Measurements from ENCODE around the gene SEMA3D. TPM values are rescaled to one million over a fixed set of nuclear protein-coding genes. Genes with fewer than 3 reads are reported as not detected.

Gene SEMA3D
- total RNA-seq, 1 donor from 2014 or later = 1.6 TPM

GRCh38 chr7:85186083-85186520, 754 bp downstream of the SEMA3D start:
- peak; percentile 50 for ATAC-seq
- intact Hi-C loops (cut with DNase I) = loop anchor here (5.0 kb wide), 1 partner anchor 144 kb away; no protein-coding TSS in a partner anchor
- peak; percentile 48 for DNase-seq (ENCODE audit: missing footprints)

DNA sequence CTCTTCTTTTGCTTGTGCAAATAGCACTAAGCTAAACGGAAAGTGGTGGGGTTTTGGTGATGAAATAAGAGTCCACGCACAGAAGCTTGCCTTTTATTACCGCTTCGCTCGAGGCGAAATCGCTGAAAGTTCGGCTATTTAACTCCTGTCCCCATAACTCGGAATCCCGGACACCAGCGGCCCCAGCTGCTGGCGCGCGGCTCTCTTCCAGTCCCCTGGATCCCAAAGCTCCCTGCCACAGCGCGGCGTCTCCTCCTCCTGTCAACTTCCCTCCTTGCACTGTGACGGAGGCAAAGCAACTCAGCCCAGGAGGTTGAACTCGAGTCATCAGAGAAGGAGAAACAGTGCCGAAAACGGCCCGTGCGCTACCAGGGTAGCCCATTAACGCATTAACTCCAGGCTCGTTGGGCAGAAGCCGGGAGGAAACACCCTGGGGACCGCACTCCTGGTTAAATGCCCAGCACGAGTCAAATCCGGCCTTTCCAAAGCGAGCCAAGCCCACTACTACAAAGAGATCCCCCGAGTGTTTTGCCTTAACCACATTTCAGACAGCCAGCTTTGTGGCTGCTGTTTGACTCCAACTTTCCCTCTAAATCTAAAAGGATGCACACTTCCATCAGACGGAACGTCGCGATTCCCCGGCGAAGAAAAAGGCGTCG, 1.3 kb downstream of the SEMA3D start:
- peak; percentile 82 for ATAC-seq
- peak; percentile 66 for DNase-seq (ENCODE audit: missing footprints)
- intact Hi-C loops (cut with DNase I) = loop anchor here (5.0 kb wide), 1 partner anchor 143 kb away; no protein-coding TSS in a partner anchor

- DNase-seq (ENCODE audit: missing footprints) = peak; percentile 62
- no peak for ATAC-seq
- intact Hi-C loops (cut with DNase I) = loop anchor here (5.0 kb wide), 1 partner anchor 143 kb away; no protein-coding TSS in a partner anchor
These were observed 2.0 kb downstream of the SEMA3D start for GRCh38 chr7:85184599-85185423.

DNA sequence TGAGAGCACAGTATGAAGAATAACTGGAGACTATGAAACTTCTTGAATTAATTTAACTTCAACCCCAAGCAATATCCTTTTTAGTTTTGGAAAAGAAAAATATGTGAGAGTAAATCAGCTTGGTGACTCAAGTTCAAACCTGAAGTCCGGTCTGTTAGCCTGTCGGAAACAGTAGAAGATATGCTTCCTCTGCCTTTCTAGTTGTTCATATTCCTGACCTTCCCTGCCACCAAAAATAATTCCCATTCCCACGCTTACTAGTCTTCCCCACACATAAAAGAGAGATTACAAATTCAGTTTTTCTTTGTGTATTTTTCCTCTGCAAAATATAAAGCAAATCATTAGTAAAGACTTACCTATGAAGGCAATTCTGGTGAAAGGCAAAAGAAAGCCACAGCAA, 3.6 kb downstream of the SEMA3D start:
- no peak for ATAC-seq
- intact Hi-C loops (cut with DNase I) = no loop called here
- DNase-seq (ENCODE audit: missing footprints) = no peak

GRCh38 chr7:85178531-85179298, 8.1 kb downstream of the SEMA3D start:
- no peak for DNase-seq (ENCODE audit: missing footprints)
- intact Hi-C loops (cut with DNase I) = no loop called here
- ATAC-seq = no peak

DNA sequence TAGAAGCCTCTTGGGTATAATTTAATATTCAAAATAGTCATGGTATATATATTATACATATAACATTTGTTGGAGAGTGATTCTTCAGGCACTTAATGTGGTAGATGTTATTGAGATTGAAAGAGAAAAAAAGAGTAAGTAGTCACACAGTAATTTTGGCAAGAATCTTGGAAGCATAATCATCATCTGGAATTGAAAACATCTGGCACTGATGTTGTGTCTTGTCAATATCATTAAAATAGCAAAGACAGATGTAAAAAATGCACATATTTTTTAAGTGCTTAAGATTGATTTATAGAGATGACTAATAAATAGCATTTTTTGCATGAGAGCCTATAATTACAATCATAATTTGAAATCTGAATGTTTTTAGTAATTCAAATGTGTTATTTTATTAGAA, 9.5 kb downstream of the SEMA3D start:
- DNase-seq (ENCODE audit: missing footprints) (no peak), ATAC-seq (no peak)
- intact Hi-C loops (cut with DNase I) = no loop called here

- no peak for ATAC-seq
- intact Hi-C loops (cut with DNase I) = no loop called here
- DNase-seq (ENCODE audit: missing footprints) = no peak
These were observed 10.7 kb downstream of the SEMA3D start for GRCh38 chr7:85176197-85176596.

GRCh38 chr7:85175217-85175616, 11.6 kb downstream of the SEMA3D start:
- ATAC-seq = no peak
- no peak for DNase-seq (ENCODE audit: missing footprints)
- intact Hi-C loops (cut with DNase I) = no loop called here

- ATAC-seq (peak; percentile 56), DNase-seq (ENCODE audit: missing footprints) (no peak)
- intact Hi-C loops (cut with DNase I) = no loop called here
These were observed 14.3 kb downstream of the SEMA3D start for GRCh38 chr7:85172530-85172941.

DNA sequence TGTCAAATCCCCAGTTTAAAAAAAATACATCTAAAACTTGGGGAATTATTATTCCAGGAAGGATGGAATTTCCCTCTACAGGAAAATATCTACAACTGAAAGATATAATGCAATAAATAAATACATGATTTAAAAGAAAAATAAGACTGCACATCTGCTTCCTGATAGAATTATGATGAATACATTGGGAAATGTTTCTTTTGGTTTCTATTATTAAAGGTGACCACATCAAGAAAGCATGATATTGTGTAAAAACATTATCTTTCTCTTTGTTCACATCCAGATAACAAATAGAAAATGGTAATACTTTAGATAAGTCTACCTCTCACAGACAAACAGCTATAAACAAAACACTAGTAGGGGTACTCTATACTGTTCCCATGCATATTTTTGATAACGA, 19.2 kb downstream of the SEMA3D start:
- ATAC-seq (no peak), DNase-seq (ENCODE audit: missing footprints) (no peak)
- intact Hi-C loops (cut with DNase I) = no loop called here

- intact Hi-C loops (cut with DNase I) = no loop called here
- DNase-seq (ENCODE audit: missing footprints) (no peak), ATAC-seq (no peak)
These were observed 21.6 kb downstream of the SEMA3D start for GRCh38 chr7:85165263-85165662.

DNA sequence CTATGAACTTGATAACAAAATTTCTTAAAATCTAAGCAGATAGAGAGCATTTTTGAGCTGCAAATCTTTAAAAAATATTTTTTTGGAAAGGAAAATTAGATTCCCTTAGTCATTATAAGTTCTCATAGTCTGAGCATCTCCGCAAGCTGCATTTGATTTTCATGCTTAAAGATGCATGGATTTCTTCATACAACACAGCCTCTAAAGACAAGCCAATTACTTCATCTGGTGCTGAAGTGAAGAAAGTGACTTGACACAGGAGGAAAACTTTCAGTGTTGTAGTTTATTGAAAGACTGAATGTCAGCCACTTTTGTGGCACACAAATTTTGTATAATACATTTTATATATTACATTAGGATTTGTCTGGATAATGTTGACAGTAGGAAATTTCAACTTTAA, 22.5 kb downstream of the SEMA3D start:
- DNase-seq (ENCODE audit: missing footprints) (no peak), ATAC-seq (no peak)
- intact Hi-C loops (cut with DNase I) = no loop called here

DNA sequence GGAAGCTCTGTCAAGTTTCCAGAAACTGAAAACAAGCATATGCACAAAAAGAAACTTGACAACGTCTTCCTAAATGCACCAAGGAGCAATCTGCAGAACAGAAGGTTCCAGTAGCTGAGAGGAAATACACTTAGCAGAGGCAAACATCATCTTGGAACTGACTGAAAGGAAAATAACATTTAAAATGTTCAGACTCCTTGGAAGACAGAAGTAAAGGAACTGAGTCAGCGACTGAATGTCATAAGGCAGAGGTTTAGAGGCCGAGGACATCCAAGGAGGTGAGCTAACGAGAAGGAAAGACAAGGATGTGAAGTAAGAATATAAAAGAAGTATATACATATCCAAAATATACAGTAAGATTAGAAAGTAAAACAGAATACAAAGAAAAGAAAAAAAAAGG, 24.1 kb downstream of the SEMA3D start:
- intact Hi-C loops (cut with DNase I) = no loop called here
- ATAC-seq (no peak), DNase-seq (ENCODE audit: missing footprints) (no peak)

DNA sequence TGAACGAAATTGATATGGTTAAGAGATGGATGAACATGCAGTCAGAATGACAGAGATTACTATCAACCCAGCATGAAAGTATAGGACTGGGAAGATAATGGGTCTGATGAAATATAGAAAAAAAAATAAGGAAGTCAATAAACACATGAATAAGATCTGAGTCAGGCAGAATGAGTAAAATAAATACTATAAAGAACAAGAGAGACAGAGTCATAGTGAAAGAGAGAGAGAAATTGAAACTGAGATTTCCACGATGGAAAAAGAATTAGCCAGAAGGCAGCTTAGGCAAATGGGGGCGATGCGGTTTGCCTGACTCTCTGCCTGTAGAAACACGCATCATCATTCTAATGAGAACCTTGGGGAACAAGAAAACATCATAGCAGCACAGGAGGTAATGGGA, 26.6 kb downstream of the SEMA3D start:
- ATAC-seq (no peak), DNase-seq (ENCODE audit: missing footprints) (no peak)
- intact Hi-C loops (cut with DNase I) = no loop called here

DNA sequence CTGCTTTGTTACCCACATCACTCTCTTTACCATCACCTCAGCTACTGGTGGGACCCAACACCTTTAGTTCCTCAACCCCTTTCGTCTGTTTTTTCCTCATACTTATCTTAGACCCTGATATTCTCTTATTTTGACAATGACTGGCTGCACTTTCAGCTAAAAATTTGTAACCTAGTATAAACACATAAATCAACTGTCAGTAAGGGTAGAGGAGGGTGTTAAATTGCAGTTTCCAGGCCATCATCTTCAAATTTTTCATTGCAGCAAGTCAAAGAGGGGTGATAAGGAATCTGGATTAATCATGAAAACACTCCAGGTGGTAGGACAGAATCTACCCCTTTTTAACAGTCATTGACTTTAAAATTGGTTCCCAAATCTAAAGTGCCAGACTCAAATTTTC, 27.9 kb downstream of the SEMA3D start:
- DNase-seq (ENCODE audit: missing footprints) (no peak), ATAC-seq (no peak)
- intact Hi-C loops (cut with DNase I) = no loop called here

DNA sequence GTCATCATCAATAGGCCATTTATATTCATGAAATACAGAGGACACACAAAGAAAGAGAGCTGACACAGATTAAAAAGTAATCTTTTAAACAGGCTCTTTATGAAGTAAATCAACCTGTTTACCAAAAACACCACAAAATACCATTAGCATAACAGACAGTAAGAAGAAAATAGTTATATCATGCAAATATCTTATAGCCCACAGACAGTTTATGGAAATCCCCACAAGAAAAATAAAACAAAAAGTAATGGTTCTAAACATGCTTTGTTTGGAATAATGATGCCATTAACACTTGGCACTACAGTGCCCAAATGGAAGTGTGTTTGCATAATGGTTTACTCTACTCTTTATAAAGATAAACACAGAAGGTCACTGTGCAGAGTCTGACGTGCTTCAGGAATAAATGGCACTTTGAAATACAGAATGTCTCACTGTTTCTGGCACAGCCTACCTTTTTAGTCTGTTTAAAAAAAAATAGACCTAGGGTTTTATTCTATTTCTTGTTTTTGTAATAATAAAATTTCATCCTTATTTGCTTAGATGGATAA, 30.1 kb downstream of the SEMA3D start:
- no peak for ATAC-seq
- no peak for DNase-seq (ENCODE audit: missing footprints)
- intact Hi-C loops (cut with DNase I) = no loop called here

GRCh38 chr7:85154282-85154937, 32.4 kb downstream of the SEMA3D start:
- intact Hi-C loops (cut with DNase I) = no loop called here
- ATAC-seq (no peak), DNase-seq (ENCODE audit: missing footprints) (no peak)

- intact Hi-C loops (cut with DNase I) = no loop called here
- ATAC-seq (no peak), DNase-seq (ENCODE audit: missing footprints) (no peak)
These were observed 33.1 kb downstream of the SEMA3D start for GRCh38 chr7:85153715-85154114.

GRCh38 chr7:85150624-85151023, 36.2 kb downstream of the SEMA3D start:
- intact Hi-C loops (cut with DNase I) = no loop called here
- no peak for ATAC-seq
- no peak for DNase-seq (ENCODE audit: missing footprints)

Measured in Right ventricle myocardium inferior (tissue), 1 donor.